ENCODE data around the gene XRCC5. TPM values are rescaled to one million over a fixed set of nuclear protein-coding genes. Genes with fewer than 3 reads are reported as not detected.

The XRCC5 gene
- total and polyA plus RNA-seq, 8 donors = 212 to 302 (median 262) TPM

GRCh38 chr2:216073773-216074172, 35.4 kb upstream of the XRCC5 start:
- no peak overlapping the region for H3K4me3 ChIP-seq
- TF ChIP-seq CTCF (IDR thresholded peaks at IDR 0.05) = no peak
- H3K9me3 ChIP-seq = no peaks in the 10 kb centered on the region
- H3K4me1 ChIP-seq = peaks cover 3 to 9% of the 10 kb centered on the region in 2 donors
- no peak overlapping the region for H3K27ac ChIP-seq
- DNase-seq (no peak), ATAC-seq (no peak)
- intact Hi-C loops (cut with DNase I) = no loop called here
- no peaks in the 10 kb centered on the region for H3K27me3 ChIP-seq
- H3K36me3 ChIP-seq = no peaks in the 10 kb centered on the region

- H3K27ac ChIP-seq = no peak overlapping the region
- ATAC-seq (no peak), DNase-seq (no peak)
- no peaks in the 10 kb centered on the region for H3K9me3 ChIP-seq
- H3K4me3 ChIP-seq = no peak overlapping the region
- H3K4me1 ChIP-seq = peaks cover 3 to 15% of the 10 kb centered on the region in 2 donors
- no peaks in the 10 kb centered on the region for H3K27me3 ChIP-seq
- intact Hi-C loops (cut with DNase I) = no loop called here
- H3K36me3 ChIP-seq = no peaks in the 10 kb centered on the region
- no peak for TF ChIP-seq CTCF (IDR thresholded peaks at IDR 0.05)
Observed at GRCh38 chr2:216074380-216074779, 34.8 kb upstream of the XRCC5 start.

- Histone ChIP-seq H3K4me3 (no peak overlapping the region), H3K4me1 (peaks cover 3 to 18% of the 10 kb centered on the region in 2 donors), H3K27ac (no peak overlapping the region), H3K36me3 (no peaks in the 10 kb centered on the region), H3K9me3 (no peaks in the 10 kb centered on the region), H3K27me3 (no peaks in the 10 kb centered on the region)
- no peak for TF ChIP-seq CTCF (IDR thresholded peaks at IDR 0.05)
- intact Hi-C loops (cut with DNase I) = no loop called here
- ATAC-seq = no peak
- no peak for DNase-seq
Observed at GRCh38 chr2:216074794-216075193, 34.4 kb upstream of the XRCC5 start.

- ATAC-seq = peak; percentile 43
Observed at GRCh38 chr2:216075510-216076485, 33.4 kb upstream of the XRCC5 start.

More at GRCh38 chr2:216075510-216076485, 33.4 kb upstream of the XRCC5 start:
- Histone ChIP-seq H3K27me3 (no peaks in the 10 kb centered on the region), H3K4me3 (no peak overlapping the region), H3K9me3 (no peaks in the 10 kb centered on the region), H3K36me3 (no peaks in the 10 kb centered on the region), H3K27ac (no peak overlapping the region), H3K4me1 (peaks cover 3 to 23% of the 10 kb centered on the region in 2 donors)
- DNase-seq = no peak
- intact Hi-C loops (cut with DNase I) = no loop called here
- TF ChIP-seq CTCF (IDR thresholded peaks at IDR 0.05) = no peak
